ENCODE results near the gene SCNN1A. TPM values are rescaled to one million over a fixed set of nuclear protein-coding genes. Genes with fewer than 3 reads are reported as not detected.
A peak's percentile ranks its signal among the peaks of the same experiment; 100 is the strongest.

Gene SCNN1A
- total RNA-seq, 1 experiment from 2014 or later = 118 TPM

DNA sequence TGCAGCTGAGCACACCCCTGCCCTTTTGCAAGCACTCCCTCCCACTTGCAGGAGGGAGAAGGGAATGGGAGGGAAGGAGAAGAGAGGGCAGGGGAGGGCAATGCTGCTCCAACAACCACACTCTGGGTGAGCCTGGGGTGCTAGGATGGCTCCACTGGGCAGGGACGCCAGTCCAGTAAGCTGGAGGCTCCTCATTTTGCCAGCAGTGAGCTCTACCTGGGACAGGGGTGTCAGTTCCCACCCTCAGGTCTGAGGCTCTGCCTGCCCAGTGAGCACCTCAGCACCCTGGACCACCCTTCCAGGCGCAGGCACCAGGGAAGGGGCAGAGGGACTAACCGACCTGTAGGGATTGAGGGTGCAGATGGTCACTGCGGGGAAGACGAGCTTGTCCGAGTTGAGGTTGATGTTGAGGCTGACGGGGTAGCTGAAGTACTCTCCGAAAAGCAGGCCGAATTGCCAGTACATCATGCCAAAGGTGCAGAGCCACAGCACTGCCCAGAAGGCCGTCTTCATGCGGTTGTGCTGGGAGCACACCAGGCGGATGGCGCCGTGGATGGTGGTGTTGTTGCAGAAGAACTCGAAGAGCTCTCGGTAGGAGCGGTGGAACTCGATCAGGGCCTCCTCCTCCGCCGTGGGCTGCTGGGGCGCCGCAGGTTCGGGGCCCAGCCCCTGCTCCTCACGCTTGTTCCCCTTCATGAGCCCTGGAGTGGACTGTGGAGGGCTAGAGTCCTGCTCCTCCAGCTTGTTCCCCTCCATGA, 1.2 kb downstream of the SCNN1A start:
- no TSS peak for BruUV-seq (replicated peaks)
- Histone ChIP-seq H3K36me3 (ENCODE audit: control insufficient read depth in 1 of 2, insufficient read depth in 2 of 2, low read length in 2 of 2) (no peaks in the 10 kb centered on the region), H3K79me2 (ENCODE audit: insufficient read depth, low read length) (peaks cover 45% of the 10 kb centered on the region), H3K4me3 (replicated peaks in 1 of 2; ENCODE audit: low read depth in 1 of 2, low read length in 2 of 2) (peak overlapping the region; percentile 54 to 58), H3K4me2 (ENCODE audit: low read length) (peak overlapping the region; percentile 91), H3K27ac (ENCODE audit: low read depth, low read length) (peak overlapping the region; percentile 100), H3K4me1 (ENCODE audit: control insufficient read depth in 1 of 2, insufficient read depth in 2 of 2, low read length in 2 of 2) (peaks cover 81 to 96% of the 10 kb centered on the region in 2 experiments), H3K27me3 (ENCODE audit: insufficient read depth, low read length) (no peaks in the 10 kb centered on the region), H3K9me2 (ENCODE audit: insufficient read depth) (no peaks in the 10 kb centered on the region), H2AFZ (ENCODE audit: low read depth, low read length, poor library complexity, severe bottlenecking) (no peak overlapping the region), H3K9me3 (ENCODE audit: control insufficient read depth in 1 of 2, insufficient read depth in 1 of 2, low read depth in 1 of 2, low read length in 2 of 2) (no peaks in the 10 kb centered on the region), H4K20me1 (ENCODE audit: insufficient read depth) (no peaks in the 10 kb centered on the region), H3K9ac (ENCODE audit: low read length) (peak overlapping the region; percentile 73)
- CTCF ChIA-PET = interaction anchor here (1.4 to 1.5 kb wide), 2 partner anchors 48 to 164 kb away, joined by 3 to 4 read pairs; no protein-coding TSS in a partner anchor
- RAD21 ChIA-PET (ENCODE audit: low non-redundant PET in 1 of 2, low total read pairs in 2 of 2, uncharacterized antibody in 2 of 2, unreplicated experiment in 2 of 2) = interaction anchor here in 1 of 2 experiments (0.6 to 1.4 kb wide), 2 partner anchors 15 to 48 kb away, joined by 3 read pairs; no protein-coding TSS in a partner anchor
- intact Hi-C loops (cut with micrococcal nuclease) = no loop called here
- no peak for DNase-seq (ENCODE audit: low read depth, low spot score)
- no peak for ATAC-seq
- TF ChIP-seq, protein P1, sequence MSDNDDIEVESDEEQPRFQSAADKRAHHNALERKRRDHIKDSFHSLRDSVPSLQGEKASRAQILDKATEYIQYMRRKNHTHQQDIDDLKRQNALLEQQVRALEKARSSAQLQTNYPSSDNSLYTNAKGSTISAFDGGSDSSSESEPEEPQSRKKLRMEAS (IDR thresholded peaks at IDR 0.05) = no peak
- TF ChIP-seq RAD21 (IDR thresholded peaks at IDR 0.05; ENCODE audit: low read depth) (no peak), SP1 (IDR thresholded peaks at IDR 0.05; ENCODE audit: low read depth) (no peak), POLR2AphosphoS5 (IDR thresholded peaks at IDR 0.05; ENCODE audit: low read depth, low read length) (no peak; the same call in 1 of the 2 replicates), POLR2A (IDR thresholded peaks at IDR 0.05; ENCODE audit: borderline replicate concordance, extremely low read depth, insufficient read depth, insufficient read length) (no peak), EZH2phosphoT487 (IDR thresholded peaks at IDR 0.05; ENCODE audit: borderline replicate concordance) (no peak), EGR1 (IDR thresholded peaks at IDR 0.05; ENCODE audit: low read depth) (no peak), YY1 (IDR thresholded peaks at IDR 0.05; ENCODE audit: extremely low read depth, insufficient replicate concordance, low read depth, low read length) (no peak), SRF (IDR thresholded peaks at IDR 0.05; ENCODE audit: low read depth) (no peak), EZH2 (IDR thresholded peaks at IDR 0.05) (no peak), TCF7L2 (IDR thresholded peaks at IDR 0.05; ENCODE audit: borderline replicate concordance, extremely low read depth, insufficient read depth, insufficient read length) (no peak), FOSL1 (IDR thresholded peaks at IDR 0.05; ENCODE audit: low read depth) (no peak), JUND (IDR thresholded peaks at IDR 0.05) (no peak), CBX3 (IDR thresholded peaks at IDR 0.05; ENCODE audit: low read depth) (no peak), ZFX (IDR thresholded peaks at IDR 0.05) (no peak), SIN3A (IDR thresholded peaks at IDR 0.05; ENCODE audit: low read depth) (no peak)
- TF ChIP-seq, protein P2, sequence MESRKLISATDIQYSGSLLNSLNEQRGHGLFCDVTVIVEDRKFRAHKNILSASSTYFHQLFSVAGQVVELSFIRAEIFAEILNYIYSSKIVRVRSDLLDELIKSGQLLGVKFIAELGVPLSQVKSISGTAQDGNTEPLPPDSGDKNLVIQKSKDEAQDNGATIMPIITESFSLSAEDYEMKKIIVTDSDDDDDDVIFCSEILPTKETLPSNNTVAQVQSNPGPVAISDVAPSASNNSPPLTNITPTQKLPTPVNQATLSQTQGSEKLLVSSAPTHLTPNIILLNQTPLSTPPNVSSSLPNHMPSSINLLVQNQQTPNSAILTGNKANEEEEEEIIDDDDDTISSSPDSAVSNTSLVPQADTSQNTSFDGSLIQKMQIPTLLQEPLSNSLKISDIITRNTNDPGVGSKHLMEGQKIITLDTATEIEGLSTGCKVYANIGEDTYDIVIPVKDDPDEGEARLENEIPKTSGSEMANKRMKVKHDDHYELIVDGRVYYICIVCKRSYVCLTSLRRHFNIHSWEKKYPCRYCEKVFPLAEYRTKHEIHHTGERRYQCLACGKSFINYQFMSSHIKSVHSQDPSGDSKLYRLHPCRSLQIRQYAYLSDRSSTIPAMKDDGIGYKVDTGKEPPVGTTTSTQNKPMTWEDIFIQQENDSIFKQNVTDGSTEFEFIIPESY (IDR thresholded peaks at IDR 0.05; ENCODE audit: extremely low read depth, insufficient replicate concordance, low read length) = no peak
- TF ChIP-seq, protein P3, sequence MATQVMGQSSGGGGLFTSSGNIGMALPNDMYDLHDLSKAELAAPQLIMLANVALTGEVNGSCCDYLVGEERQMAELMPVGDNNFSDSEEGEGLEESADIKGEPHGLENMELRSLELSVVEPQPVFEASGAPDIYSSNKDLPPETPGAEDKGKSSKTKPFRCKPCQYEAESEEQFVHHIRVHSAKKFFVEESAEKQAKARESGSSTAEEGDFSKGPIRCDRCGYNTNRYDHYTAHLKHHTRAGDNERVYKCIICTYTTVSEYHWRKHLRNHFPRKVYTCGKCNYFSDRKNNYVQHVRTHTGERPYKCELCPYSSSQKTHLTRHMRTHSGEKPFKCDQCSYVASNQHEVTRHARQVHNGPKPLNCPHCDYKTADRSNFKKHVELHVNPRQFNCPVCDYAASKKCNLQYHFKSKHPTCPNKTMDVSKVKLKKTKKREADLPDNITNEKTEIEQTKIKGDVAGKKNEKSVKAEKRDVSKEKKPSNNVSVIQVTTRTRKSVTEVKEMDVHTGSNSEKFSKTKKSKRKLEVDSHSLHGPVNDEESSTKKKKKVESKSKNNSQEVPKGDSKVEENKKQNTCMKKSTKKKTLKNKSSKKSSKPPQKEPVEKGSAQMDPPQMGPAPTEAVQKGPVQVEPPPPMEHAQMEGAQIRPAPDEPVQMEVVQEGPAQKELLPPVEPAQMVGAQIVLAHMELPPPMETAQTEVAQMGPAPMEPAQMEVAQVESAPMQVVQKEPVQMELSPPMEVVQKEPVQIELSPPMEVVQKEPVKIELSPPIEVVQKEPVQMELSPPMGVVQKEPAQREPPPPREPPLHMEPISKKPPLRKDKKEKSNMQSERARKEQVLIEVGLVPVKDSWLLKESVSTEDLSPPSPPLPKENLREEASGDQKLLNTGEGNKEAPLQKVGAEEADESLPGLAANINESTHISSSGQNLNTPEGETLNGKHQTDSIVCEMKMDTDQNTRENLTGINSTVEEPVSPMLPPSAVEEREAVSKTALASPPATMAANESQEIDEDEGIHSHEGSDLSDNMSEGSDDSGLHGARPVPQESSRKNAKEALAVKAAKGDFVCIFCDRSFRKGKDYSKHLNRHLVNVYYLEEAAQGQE (IDR thresholded peaks at IDR 0.05; ENCODE audit: low read depth) = no peak
- POLR2A ChIA-PET = interaction anchor here (1.3 to 1.9 kb wide), 3 partner anchors 28 to 46 kb away, joined by 5 to 11 read pairs (median 6); no protein-coding TSS in a partner anchor
